Posterior cingulate gyrus (tissue), 11 donors: Measurements from ENCODE around the gene TMX2.

ENCODE experiments used
- DNase-seq, 10 donors: peaks; one replicate each; pipeline versions ENCODE4 v3.0.0 to v3.0.0-alpha.2; 2020 to 2021; ENCODE audit warnings: mixed read lengths in 3 of 10
- intact Hi-C: fragments of 100-400 bp; cut with DNase I; formaldehyde crosslinking; loops from one replicate; pipeline ENCODE4 v1.15.1; 2023

Gene TMX2

GRCh38 chr11:57788703-57789088 lies 76.3 kb downstream of the TMX2 start:
- no peak for DNase-seq
- intact Hi-C loops: no loop called here
